ENCODE results near the gene SULF2.

SULF2 gene

GRCh38 chr20:47774131-47774777 lies 11.0 kb downstream of the SULF2 start:
- TF ChIP-seq CTCF (IDR thresholded peaks at IDR 0.05; ENCODE audit: low read depth, low read length), result no peak
- Histone ChIP-seq H3K36me3 (no peaks in the 10 kb centered on the region), H3K27me3 (ENCODE audit: insufficient read depth, low read depth, severe bottlenecking) (no peaks in the 10 kb centered on the region), H3K27ac (peak overlapping the region; percentile 54), H3K4me3 (ENCODE audit: low read depth, low read length) (peak overlapping the region; percentile 30), H3K9me3 (ENCODE audit: severe bottlenecking) (peaks cover 2% of the 10 kb centered on the region)
- peak; percentile 94 for DNase-seq

GRCh38 chr20:47773371-47773786 lies 11.9 kb downstream of the SULF2 start:
- DNase-seq, result no peak
- Histone ChIP-seq H3K27me3 (ENCODE audit: insufficient read depth, low read depth, severe bottlenecking) (no peaks in the 10 kb centered on the region), H3K36me3 (no peaks in the 10 kb centered on the region), H3K9me3 (ENCODE audit: severe bottlenecking) (peaks cover 2% of the 10 kb centered on the region), H3K27ac (peak overlapping the region; percentile 54), H3K4me3 (ENCODE audit: low read depth, low read length) (peak overlapping the region; percentile 30)
- no peak for TF ChIP-seq CTCF (IDR thresholded peaks at IDR 0.05; ENCODE audit: low read depth, low read length)

- Histone ChIP-seq H3K27ac (no peak overlapping the region), H3K27me3 (ENCODE audit: insufficient read depth, low read depth, severe bottlenecking) (no peaks in the 10 kb centered on the region), H3K9me3 (ENCODE audit: severe bottlenecking) (no peaks in the 10 kb centered on the region), H3K4me3 (ENCODE audit: low read depth, low read length) (no peak overlapping the region), H3K36me3 (no peaks in the 10 kb centered on the region)
- no peak for TF ChIP-seq CTCF (IDR thresholded peaks at IDR 0.05; ENCODE audit: low read depth, low read length)
- DNase-seq, result no peak
These were observed 14.3 kb downstream of the SULF2 start for GRCh38 chr20:47770935-47771334.

- Histone ChIP-seq H3K36me3 (no peaks in the 10 kb centered on the region), H3K9me3 (ENCODE audit: severe bottlenecking) (no peaks in the 10 kb centered on the region), H3K4me3 (ENCODE audit: low read depth, low read length) (no peak overlapping the region), H3K27me3 (ENCODE audit: insufficient read depth, low read depth, severe bottlenecking) (no peaks in the 10 kb centered on the region), H3K27ac (no peak overlapping the region)
- no peak for TF ChIP-seq CTCF (IDR thresholded peaks at IDR 0.05; ENCODE audit: low read depth, low read length)
- no peak for DNase-seq
These were observed 17.1 kb downstream of the SULF2 start for GRCh38 chr20:47768016-47768824.

GRCh38 chr20:47765691-47766594 lies 19.3 kb downstream of the SULF2 start:
- no peak for TF ChIP-seq CTCF (IDR thresholded peaks at IDR 0.05; ENCODE audit: low read depth, low read length)
- Histone ChIP-seq H3K27ac (no peak overlapping the region; the same call in 1 of the 2 replicates), H3K4me3 (ENCODE audit: low read depth, low read length) (no peak overlapping the region), H3K36me3 (no peaks in the 10 kb centered on the region), H3K27me3 (ENCODE audit: insufficient read depth, low read depth, severe bottlenecking) (no peaks in the 10 kb centered on the region), H3K9me3 (ENCODE audit: severe bottlenecking) (no peaks in the 10 kb centered on the region)
- DNase-seq, result no peak
